ENCODE results near the gene TRAM1L1.

TRAM1L1 gene

GRCh38 chr4:117084866-117085701, at the start of gene TRAM1L1:
TRAM1L1 (minus strand) TSS chr4:117085576; CDS start chr4:117085393, 183 bp downstream.
- DNase-seq (ENCODE audit: low read depth in 2 of 2), result no peak

GRCh38 chr4:117134386-117134785, 49.0 kb upstream of the TRAM1L1 start:
- no peak for DNase-seq (ENCODE audit: low read depth in 2 of 2)

- DNase-seq (ENCODE audit: low read depth in 2 of 2), result no peak
Measured at GRCh38 chr4:117096886-117097285, 11.5 kb upstream of the TRAM1L1 start.

GRCh38 chr4:117096462-117096861, 11.1 kb upstream of the TRAM1L1 start:
- no peak for DNase-seq (ENCODE audit: low read depth in 2 of 2)

GRCh38 chr4:117093571-117093970, 8.2 kb upstream of the TRAM1L1 start:
- no peak for DNase-seq (ENCODE audit: low read depth in 2 of 2)

- DNase-seq (ENCODE audit: low read depth in 2 of 2), result no peak
Measured at GRCh38 chr4:117077760-117078159, 7.6 kb downstream of the TRAM1L1 start.

- no peak for DNase-seq (ENCODE audit: low read depth in 2 of 2)
Measured at GRCh38 chr4:117068120-117068519, 17.3 kb downstream of the TRAM1L1 start.

GRCh38 chr4:117063961-117064696, 21.2 kb downstream of the TRAM1L1 start:
- no peak for DNase-seq (ENCODE audit: low read depth in 2 of 2)

- DNase-seq (ENCODE audit: low read depth in 2 of 2), result no peak
Measured at GRCh38 chr4:117042962-117043361, 42.4 kb downstream of the TRAM1L1 start.
